ENCODE data around the gene B3GALNT2. TPM values are rescaled to one million over a fixed set of nuclear protein-coding genes. Genes with fewer than 3 reads are reported as not detected.

The B3GALNT2 gene
- total RNA-seq, 1 donor from 2014 or later: 20.3 TPM

GRCh38 chr1:235450886-235451483 is 53.3 kb downstream of the B3GALNT2 start:
- DNase-seq: no peak

GRCh38 chr1:235450433-235450832 is 53.8 kb downstream of the B3GALNT2 start:
- no peak for DNase-seq

DNA sequence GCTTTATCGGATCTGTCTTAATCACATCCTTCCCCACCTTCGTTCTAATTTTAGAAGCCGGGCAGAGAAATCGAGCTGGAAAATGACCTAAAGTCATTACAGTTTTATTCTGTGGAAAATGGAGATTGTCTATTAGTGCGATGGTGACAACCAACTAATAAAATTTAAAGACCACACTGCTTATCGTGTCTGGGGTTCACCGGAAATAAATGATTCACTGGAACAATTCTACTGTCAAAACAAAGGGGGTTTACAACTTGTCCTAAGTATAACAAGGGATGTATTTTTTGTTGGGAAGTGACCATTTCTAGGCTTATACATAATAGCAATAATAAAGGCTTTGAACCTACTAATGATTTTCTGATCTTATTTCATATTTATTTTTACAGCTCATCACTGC is 55.6 kb downstream of the B3GALNT2 start:
- no peak for DNase-seq

GRCh38 chr1:235442788-235443429 is 61.3 kb downstream of the B3GALNT2 start:
- DNase-seq: no peak

DNA sequence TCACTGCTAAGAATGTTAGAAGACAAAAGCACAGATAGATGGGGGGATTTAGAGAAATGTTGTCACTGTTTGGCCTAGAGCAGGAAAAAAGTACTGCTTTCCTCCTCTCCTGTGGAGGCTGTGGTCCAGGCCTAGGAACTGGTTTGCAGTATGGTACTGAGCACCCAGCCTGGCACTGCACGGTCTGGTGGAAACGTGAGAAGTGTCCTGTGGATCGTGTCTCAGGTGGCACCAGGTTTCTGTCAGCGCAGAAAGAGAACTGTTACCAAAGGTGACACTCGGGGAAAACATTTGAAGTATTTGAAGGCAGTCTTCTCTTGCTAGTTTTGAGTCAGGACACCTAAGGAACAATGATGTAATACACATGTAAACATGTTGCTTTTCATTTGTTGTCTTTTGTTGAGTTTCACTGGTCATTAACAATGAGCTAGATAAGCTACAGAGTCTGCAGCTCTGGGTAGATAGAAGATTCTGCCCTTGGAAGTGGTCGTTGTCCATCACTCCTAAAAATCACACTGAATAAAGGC is 63.0 kb downstream of the B3GALNT2 start:
- DNase-seq: no peak

GRCh38 chr1:235434001-235434400 is 70.3 kb downstream of the B3GALNT2 start:
- no peak for DNase-seq

GRCh38 chr1:235430991-235431390 is 73.3 kb downstream of the B3GALNT2 start:
- no peak for DNase-seq

DNA sequence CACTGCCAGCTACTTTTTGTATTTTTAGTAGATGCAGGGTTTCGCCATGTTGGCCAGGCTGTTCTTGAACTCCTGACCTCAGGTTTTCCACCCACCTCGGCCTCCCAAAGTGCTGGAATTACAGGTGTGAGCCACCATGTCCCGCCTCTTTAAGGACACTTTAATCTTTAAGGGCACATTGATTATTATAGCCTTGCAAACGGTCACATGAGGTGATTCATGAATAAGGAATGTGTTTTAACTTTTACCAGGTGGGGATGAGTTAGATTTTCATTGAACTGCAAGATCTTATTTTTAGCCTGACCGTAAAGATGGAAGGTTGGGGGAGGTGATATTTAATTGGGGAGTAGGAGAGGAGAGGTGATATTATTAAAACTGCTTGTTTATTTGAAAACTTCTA is 75.1 kb downstream of the B3GALNT2 start:
- DNase-seq: no peak

DNA sequence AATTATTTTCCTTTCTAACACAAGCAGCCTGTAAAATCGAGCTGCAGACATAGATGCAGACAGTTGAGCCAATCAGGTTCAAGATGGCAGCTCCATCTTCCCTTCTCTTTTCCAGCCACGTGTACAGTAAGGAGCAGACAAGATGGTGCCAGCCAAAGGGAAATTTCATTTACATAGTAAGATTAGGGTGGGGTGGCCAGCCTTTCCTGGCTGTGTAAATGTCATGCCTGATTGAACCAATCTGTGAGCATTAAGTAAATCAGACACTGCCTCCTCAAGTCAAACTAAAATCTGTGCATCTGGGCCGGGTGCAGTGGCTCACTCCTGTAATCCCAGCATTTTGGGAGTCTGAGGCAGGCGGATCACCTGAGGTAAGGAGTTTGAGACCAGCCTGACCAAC is 76.8 kb downstream of the B3GALNT2 start:
- DNase-seq: no peak

DNA sequence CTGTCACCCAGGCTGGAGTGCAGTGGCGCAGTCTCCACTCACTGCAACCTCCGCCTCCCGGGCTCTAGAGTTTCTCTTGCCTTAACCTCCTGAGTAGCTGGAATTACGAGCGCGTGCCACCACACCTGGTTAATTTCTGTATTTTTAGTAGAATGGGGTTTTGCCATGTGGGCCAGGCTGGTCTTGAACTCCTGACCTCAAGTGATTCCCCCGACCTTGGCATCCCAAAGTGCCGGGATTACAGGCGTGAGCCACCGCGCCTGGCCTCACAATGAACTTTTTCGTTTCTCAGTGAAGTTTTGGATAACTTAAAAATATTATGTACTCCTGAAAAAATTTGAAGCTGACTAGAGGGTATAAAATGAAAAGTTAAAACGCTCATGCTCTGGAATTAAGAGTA is 77.6 kb downstream of the B3GALNT2 start:
- no peak for DNase-seq

GRCh38 chr1:235426143-235426542 is 78.1 kb downstream of the B3GALNT2 start:
- no peak for DNase-seq

- DNase-seq: no peak
Observed at GRCh38 chr1:235425357-235425756, 78.9 kb downstream of the B3GALNT2 start.

GRCh38 chr1:235424092-235424491 is 80.2 kb downstream of the B3GALNT2 start:
- DNase-seq: peak; percentile 3

- no peak for DNase-seq
Observed at GRCh38 chr1:235423214-235423652, 81.0 kb downstream of the B3GALNT2 start.

GRCh38 chr1:235421751-235422150 is 82.5 kb downstream of the B3GALNT2 start:
- DNase-seq: no peak

GRCh38 chr1:235417086-235417697 is 87.1 kb downstream of the B3GALNT2 start:
- peak; percentile 35 for DNase-seq

- DNase-seq: no peak
Observed at GRCh38 chr1:235416662-235417049, 87.6 kb downstream of the B3GALNT2 start.

DNA sequence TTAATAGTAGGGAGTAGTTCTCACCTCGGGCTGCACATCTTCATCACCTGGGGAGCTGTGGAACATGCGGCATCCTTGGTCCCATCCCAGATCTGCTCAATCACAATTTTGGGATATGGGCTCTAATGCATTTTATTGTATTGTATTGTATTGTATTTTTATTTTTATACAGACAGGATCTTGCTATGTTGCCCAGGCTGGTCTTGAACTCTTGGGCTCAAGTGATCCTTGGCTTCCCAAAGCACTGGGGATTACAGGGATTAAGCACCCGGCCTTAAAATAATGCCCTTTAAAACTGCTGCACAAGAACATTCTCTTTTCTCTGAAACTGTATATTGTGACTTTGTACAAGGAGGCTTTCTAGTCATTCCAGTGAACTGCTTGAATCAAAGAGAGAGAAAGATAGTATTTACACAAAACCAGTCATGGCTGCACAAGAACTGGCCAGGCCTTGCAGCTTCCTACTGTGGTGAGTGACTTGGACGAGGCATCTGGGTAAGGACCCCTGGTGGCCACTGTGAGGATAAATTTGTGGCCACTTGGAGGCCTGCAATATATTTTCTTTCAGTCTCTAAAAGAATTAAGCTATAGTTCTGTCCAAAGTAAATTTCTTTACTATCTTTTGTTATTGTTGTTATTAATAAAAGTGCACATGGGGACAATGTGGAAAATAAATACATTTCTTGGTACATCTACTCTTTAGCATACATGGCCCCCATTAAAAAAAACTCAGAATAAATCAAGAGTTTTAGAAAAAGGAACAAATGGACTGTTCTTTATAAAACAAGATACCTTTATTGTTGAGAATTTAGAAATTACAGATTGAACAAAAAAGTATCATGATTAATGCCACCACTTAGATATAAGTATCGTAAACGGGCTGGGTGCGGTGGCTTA is 89.0 kb downstream of the B3GALNT2 start:
- DNase-seq: peak; percentile 26

- no peak for DNase-seq
Observed at GRCh38 chr1:235411489-235412486, 92.5 kb downstream of the B3GALNT2 start.

- DNase-seq: no peak
Observed at GRCh38 chr1:235410467-235410866, 93.8 kb downstream of the B3GALNT2 start.
